Astrocyte (in vitro differentiated cells and primary cell): ENCODE results near the gene WWTR1. TPM values are rescaled to one million over a fixed set of nuclear protein-coding genes. Genes with fewer than 3 reads are reported as not detected.

ENCODE experiments used
- DNase-seq: peaks from one replicate; pipeline ENCODE4 v3.0.0-alpha.2; 2010; ENCODE audit warnings: low read depth
- FAIRE-seq: peaks from 2 replicates; lab custom pipeline; 2011; peaks lifted over from hg19 to GRCh38; lab: Jason Lieb, UNC
- H2AFZ ChIP-seq: 2 replicates; pipeline ENCODE4 v1.6.0; 2012; ENCODE audit warnings: low read depth, low read length, inconsistent platforms
- H3K27ac ChIP-seq: 2 replicates; pipeline ENCODE4 v1.5.1; 2011; ENCODE audit warnings: low read depth, low read length, inconsistent platforms
- H3K27me3 ChIP-seq: 2 replicates; pipeline ENCODE4 v1.6.0; 2011; ENCODE audit warnings: low read length, inconsistent platforms; ENCODE audit not compliant: insufficient read depth
- H3K36me3 ChIP-seq: 2 replicates; pipeline ENCODE4 v1.5.1; 2011; ENCODE audit warnings: low read length, inconsistent platforms; ENCODE audit not compliant: insufficient read depth
- H3K4me1 ChIP-seq: 2 replicates; pipeline ENCODE4 v1.5.1; 2011; ENCODE audit warnings: low read length, inconsistent platforms; ENCODE audit not compliant: insufficient read depth
- H3K4me2 ChIP-seq: 2 replicates; pipeline ENCODE4 v1.6.0; 2012; ENCODE audit warnings: low read length, inconsistent platforms
- H3K4me3 ChIP-seq: 2 replicates; pipeline ENCODE4 v1.5.1; 2011; ENCODE audit warnings: low read depth, mild to moderate bottlenecking, low read length, inconsistent platforms; ENCODE audit not compliant: insufficient read depth
- H3K79me2 ChIP-seq: 2 replicates; pipeline ENCODE4 v1.6.0; 2012; ENCODE audit warnings: mild to moderate bottlenecking, low read length, inconsistent platforms; ENCODE audit not compliant: insufficient read depth
- H3K9ac ChIP-seq: 2 replicates; pipeline ENCODE4 v1.6.0; 2012; ENCODE audit warnings: mild to moderate bottlenecking, low read length, inconsistent platforms
- H3K9me3 ChIP-seq: 2 replicates; pipeline ENCODE4 v1.5.1; 2012; ENCODE audit warnings: low read depth, mild to moderate bottlenecking, low read length, inconsistent platforms; ENCODE audit not compliant: insufficient read depth
- H4K20me1 ChIP-seq: 2 replicates; pipeline ENCODE4 v1.6.0; 2012; ENCODE audit warnings: low read length, inconsistent platforms; ENCODE audit not compliant: insufficient read depth
- H3K27ac Mint-ChIP-seq: one replicate; pipeline ENCODE4 v1.8.0; 2021; ENCODE audit warnings: mild to moderate bottlenecking, mixed read lengths; ENCODE audit not compliant: unreplicated experiment
- H3K27me3 Mint-ChIP-seq: one replicate; pipeline ENCODE4 v1.8.0; 2021; ENCODE audit warnings: low read depth, mixed read lengths; ENCODE audit not compliant: unreplicated experiment
- H3K36me3 Mint-ChIP-seq: one replicate; pipeline ENCODE4 v1.8.0; 2021; ENCODE audit warnings: low read depth, mixed read lengths; ENCODE audit not compliant: unreplicated experiment
- H3K4me1 Mint-ChIP-seq: one replicate; pipeline ENCODE4 v1.8.0; 2021; ENCODE audit warnings: low read depth, mixed read lengths; ENCODE audit not compliant: unreplicated experiment
- H3K4me3 Mint-ChIP-seq: one replicate; pipeline ENCODE4 v1.8.0; 2021; ENCODE audit warnings: mild to moderate bottlenecking, moderate library complexity, mixed read lengths; ENCODE audit not compliant: unreplicated experiment
- H3K9me3 Mint-ChIP-seq: one replicate; pipeline ENCODE4 v1.8.0; 2021; ENCODE audit warnings: mild to moderate bottlenecking, mixed read lengths; ENCODE audit not compliant: unreplicated experiment
- CTCF ChIP-seq: IDR thresholded peaks from 2 replicates; pipeline ENCODE4 v1.5.1; 2011; ENCODE audit warnings: low read depth, mild to moderate bottlenecking, inconsistent platforms, low read length, moderate library complexity; ENCODE audit not compliant: insufficient read depth
- EZH2 ChIP-seq: IDR thresholded peaks from 2 replicates; pipeline ENCODE4 v1.6.1; 2012; ENCODE audit warnings: mild to moderate bottlenecking, low read length, inconsistent platforms; ENCODE audit not compliant: insufficient read depth
- total RNA-seq: library from RNA; stranded (reverse); gene quantifications from 2 replicates; pipeline ENCODE4 v1.2.1, GENCODE V29; 2021

Gene WWTR1
- total RNA-seq, 1 donor from 2014 or later, result 94.3 TPM

GRCh38 chr3:149657321-149657925 lies 402 bp downstream of the WWTR1 start:
- no peak for TF ChIP-seq CTCF
- no peak for TF ChIP-seq EZH2
- H3K27me3 Mint-ChIP-seq, result no peaks in the 10 kb centered on the region
- peak overlapping the region; percentile 20 for H2AFZ ChIP-seq
- peak overlapping the region; percentile 89 for H3K27ac Mint-ChIP-seq
- peak overlapping the region; percentile 98 for H3K4me3 Mint-ChIP-seq
- FAIRE-seq (no peak), DNase-seq (peak; percentile 42)
- peaks cover 54% of the 10 kb centered on the region for H3K79me2 ChIP-seq
- H3K4me1 Mint-ChIP-seq, result peaks cover 31% of the 10 kb centered on the region
- no peaks in the 10 kb centered on the region for H3K9me3 ChIP-seq
- peak overlapping the region; percentile 97 for H3K9ac ChIP-seq
- H3K36me3 ChIP-seq, result peaks cover 17% of the 10 kb centered on the region
- H3K27ac ChIP-seq, result peak overlapping the region; percentile 91
- peaks cover 11% of the 10 kb centered on the region for H3K36me3 Mint-ChIP-seq
- H3K4me1 ChIP-seq, result peaks cover 36% of the 10 kb centered on the region
- H3K9me3 Mint-ChIP-seq, result no peaks in the 10 kb centered on the region
- peaks cover 46% of the 10 kb centered on the region for H4K20me1 ChIP-seq
- peak overlapping the region; percentile 77 for H3K4me3 ChIP-seq
- H3K27me3 ChIP-seq, result no peaks in the 10 kb centered on the region
- H3K4me2 ChIP-seq, result peak overlapping the region; percentile 91

- H3K27ac ChIP-seq, result peak overlapping the region; percentile 91
- peaks cover 26% of the 10 kb centered on the region for H3K36me3 ChIP-seq
Measured at GRCh38 chr3:149655826-149656574, 1.8 kb downstream of the WWTR1 start.

More at GRCh38 chr3:149655826-149656574, 1.8 kb downstream of the WWTR1 start:
- H3K27me3 ChIP-seq, result no peaks in the 10 kb centered on the region
- peak overlapping the region; percentile 98 for H3K4me3 Mint-ChIP-seq
- H3K4me3 ChIP-seq, result peak overlapping the region; percentile 77
- no peak for FAIRE-seq
- DNase-seq, result peak; percentile 44
- H3K4me1 Mint-ChIP-seq, result peaks cover 34% of the 10 kb centered on the region
- H3K9me3 ChIP-seq, result no peaks in the 10 kb centered on the region
- TF ChIP-seq EZH2 (no peak), CTCF (no peak)
- no peaks in the 10 kb centered on the region for H3K27me3 Mint-ChIP-seq
- no peaks in the 10 kb centered on the region for H3K9me3 Mint-ChIP-seq
- peak overlapping the region; percentile 79 for H3K27ac Mint-ChIP-seq
- no peak overlapping the region for H2AFZ ChIP-seq
- H3K9ac ChIP-seq, result peak overlapping the region; percentile 97
- peaks cover 36% of the 10 kb centered on the region for H3K4me1 ChIP-seq
- peaks cover 58% of the 10 kb centered on the region for H4K20me1 ChIP-seq
- peak overlapping the region; percentile 91 for H3K4me2 ChIP-seq
- peaks cover 17% of the 10 kb centered on the region for H3K36me3 Mint-ChIP-seq
- H3K79me2 ChIP-seq, result peaks cover 67% of the 10 kb centered on the region
